Measurements from ENCODE around the gene DEFB118. TPM values are rescaled to one million over a fixed set of nuclear protein-coding genes. Genes with fewer than 3 reads are reported as not detected.

DEFB118 gene
- total RNA-seq, 1 experiment from 2014 or later = not detected

- intact Hi-C loops (cut with micrococcal nuclease) = no loop called here
- H3K9ac ChIP-seq (ENCODE audit: low read length) = no peak overlapping the region
- no peaks in the 10 kb centered on the region for H3K9me3 ChIP-seq (ENCODE audit: control insufficient read depth in 1 of 2, insufficient read depth in 1 of 2, low read depth in 1 of 2, low read length in 2 of 2)
- H3K4me3 ChIP-seq (replicated peaks in 1 of 2; ENCODE audit: low read depth in 1 of 2, low read length in 2 of 2) = no peak overlapping the region
- POLR2A ChIA-PET = no interaction called here
- H3K9me2 ChIP-seq (ENCODE audit: insufficient read depth) = no peaks in the 10 kb centered on the region
- H3K27ac ChIP-seq (ENCODE audit: low read depth, low read length) = no peak overlapping the region
- peaks cover 20% of the 10 kb centered on the region; the same call in 1 of the 2 replicates for H3K27me3 ChIP-seq (ENCODE audit: insufficient read depth, low read length)
- ATAC-seq (no peak), DNase-seq (ENCODE audit: low read depth, low spot score) (no peak)
- TF ChIP-seq CEBPB (IDR thresholded peaks at IDR 0.05; ENCODE audit: low read depth) = no peak
- TF ChIP-seq POLR2AphosphoS5 (IDR thresholded peaks at IDR 0.05; ENCODE audit: low read depth, low read length) = no peak
- TF ChIP-seq SIN3A (IDR thresholded peaks at IDR 0.05; ENCODE audit: low read depth) = no peak
- no peak for TF ChIP-seq SP1 (IDR thresholded peaks at IDR 0.05; ENCODE audit: low read depth)
- TF ChIP-seq ELF1 (IDR thresholded peaks at IDR 0.05; ENCODE audit: borderline replicate concordance, low read depth) = no peak
- no peak for TF ChIP-seq ZFX (IDR thresholded peaks at IDR 0.05)
- TF ChIP-seq SRF (IDR thresholded peaks at IDR 0.05; ENCODE audit: low read depth) = no peak
- TF ChIP-seq FOSL1 (IDR thresholded peaks at IDR 0.05; ENCODE audit: low read depth) = no peak
- no peak for TF ChIP-seq JUND (IDR thresholded peaks at IDR 0.05)
- no peak for TF ChIP-seq YY1 (IDR thresholded peaks at IDR 0.05; ENCODE audit: extremely low read depth, insufficient replicate concordance, low read depth, low read length)
- TF ChIP-seq REST (IDR thresholded peaks at IDR 0.05; ENCODE audit: low read depth) = no peak
- no peak for TF ChIP-seq ZNF274 (IDR thresholded peaks at IDR 0.05; ENCODE audit: low read depth, low read length)
- no peak for TF ChIP-seq EZH2phosphoT487 (IDR thresholded peaks at IDR 0.05; ENCODE audit: borderline replicate concordance)
- no peak for TF ChIP-seq ZBTB33 (IDR thresholded peaks at IDR 0.05; ENCODE audit: extremely low read depth, insufficient replicate concordance, low read length)
- no peak for TF ChIP-seq MAX (IDR thresholded peaks at IDR 0.05)
- no peak for TF ChIP-seq RAD21 (IDR thresholded peaks at IDR 0.05; ENCODE audit: low read depth)
- no peak for TF ChIP-seq EGR1 (IDR thresholded peaks at IDR 0.05; ENCODE audit: low read depth)
- no peaks in the 10 kb centered on the region for H3K79me2 ChIP-seq (ENCODE audit: insufficient read depth, low read length)
- CTCF ChIA-PET = no interaction called here
- H2AFZ ChIP-seq (ENCODE audit: low read depth, low read length, poor library complexity, severe bottlenecking) = no peak overlapping the region
- H4K20me1 ChIP-seq (ENCODE audit: insufficient read depth) = no peaks in the 10 kb centered on the region
- no peak overlapping the region for H3K4me2 ChIP-seq (ENCODE audit: low read length)
- RAD21 ChIA-PET (ENCODE audit: low non-redundant PET in 1 of 2, low total read pairs in 2 of 2, uncharacterized antibody in 2 of 2, unreplicated experiment in 2 of 2) = no interaction called here
- no peaks in the 10 kb centered on the region for H3K36me3 ChIP-seq (ENCODE audit: control insufficient read depth in 1 of 2, insufficient read depth in 2 of 2, low read length in 2 of 2)
- BruUV-seq (replicated peaks) = no TSS peak
- no peaks in the 10 kb centered on the region for H3K4me1 ChIP-seq (ENCODE audit: control insufficient read depth in 1 of 2, insufficient read depth in 2 of 2, low read length in 2 of 2)
Observed at GRCh38 chr20:31330893-31331292, 37.5 kb upstream of the DEFB118 start.
